ACC112 (cell line): ENCODE results near the gene GCN1.

Source experiments
- H2AFZ ChIP-seq: fragments of 200-600 bp; sonication (generic); one replicate; pipeline ENCODE4 v1.6.0; 2017; ENCODE audit warnings: antibody characterized with exemption, low read length; ENCODE audit not compliant: unreplicated experiment
- H3K27ac ChIP-seq: fragments of 200-600 bp; sonication (generic); 2 replicates; pipeline ENCODE4 v1.5.1; 2014; ENCODE audit warnings: low read depth, mild to moderate bottlenecking, antibody characterized with exemption, low read length, moderate library complexity
- H3K27me3 ChIP-seq: fragments of 200-600 bp; sonication (generic); 2 replicates; pipeline ENCODE4 v1.6.1; 2014; ENCODE audit warnings: mild to moderate bottlenecking, antibody characterized with exemption, low read length, moderate library complexity, mixed read lengths; ENCODE audit not compliant: insufficient read depth
- H3K36me3 ChIP-seq: fragments of 200-600 bp; sonication (generic); 2 replicates; pipeline ENCODE4 v1.6.1; 2016; ENCODE audit warnings: mild to moderate bottlenecking, antibody characterized with exemption, low read length, moderate library complexity, mixed read lengths; ENCODE audit not compliant: insufficient read depth
- H3K4me1 ChIP-seq: fragments of 200-600 bp; sonication (generic); one replicate; pipeline ENCODE4 v1.6.1; 2016; ENCODE audit warnings: low read length, mixed read lengths; ENCODE audit not compliant: insufficient read depth, unreplicated experiment, control insufficient read depth
- H3K4me3 ChIP-seq: fragments of 200-600 bp; sonication (generic); 2 replicates; pipeline ENCODE4 v1.5.1; 2014; ENCODE audit warnings: mild to moderate bottlenecking, low read depth, low read length
- H3K79me2 ChIP-seq: fragments of 200-600 bp; sonication (generic); one replicate; pipeline ENCODE4 v1.6.0; 2016; ENCODE audit warnings: low read length; ENCODE audit not compliant: control insufficient read depth, unreplicated experiment, insufficient read depth

GCN1 gene

DNA sequence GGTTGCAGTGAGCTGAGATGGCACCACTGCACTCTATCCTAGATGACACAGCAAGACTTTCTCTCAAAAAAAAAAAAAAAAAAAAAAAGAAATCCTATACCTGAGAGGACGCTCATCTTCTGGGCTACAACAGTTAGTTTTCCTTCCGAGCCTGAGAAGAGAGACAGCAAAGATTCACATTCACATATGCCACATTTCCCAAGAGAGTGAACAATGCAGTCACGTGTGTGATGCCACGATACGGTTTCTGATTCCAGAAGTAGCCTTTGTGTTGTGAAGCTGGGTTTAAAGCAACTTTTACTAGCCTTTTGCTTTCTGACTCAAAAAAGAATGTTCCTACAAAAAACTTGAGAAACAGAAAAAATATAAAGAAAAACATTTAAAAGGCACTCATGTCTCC lies 19.5 kb downstream of the GCN1 start:
- peaks cover 62% of the 10 kb centered on the region for H3K36me3 ChIP-seq
- H2AFZ ChIP-seq, result no peak overlapping the region
- no peak overlapping the region for H3K4me3 ChIP-seq
- no peak overlapping the region for H3K27ac ChIP-seq
- no peaks in the 10 kb centered on the region for H3K27me3 ChIP-seq
- H3K79me2 ChIP-seq, result peaks cover 18% of the 10 kb centered on the region
- H3K4me1 ChIP-seq, result no peaks in the 10 kb centered on the region

DNA sequence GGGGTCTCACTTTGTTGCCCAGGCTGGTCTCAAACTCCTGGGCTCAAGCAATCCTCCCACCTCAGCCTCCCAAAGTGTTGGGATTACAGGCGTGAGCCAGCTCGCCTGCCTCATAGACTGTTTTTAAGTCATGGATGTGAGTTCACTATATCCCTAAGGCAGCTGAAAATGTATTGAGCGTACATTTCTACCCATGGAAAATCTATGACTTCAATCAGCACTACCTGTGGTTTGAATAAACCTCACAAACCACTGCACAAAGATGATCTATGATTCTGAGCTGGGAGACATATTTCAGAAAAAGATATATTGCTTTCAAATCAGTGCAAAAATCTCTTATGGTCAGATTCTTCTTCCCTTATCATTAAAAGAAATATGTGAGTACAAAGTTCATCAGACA lies 22.5 kb downstream of the GCN1 start:
- Histone ChIP-seq H3K36me3 (peaks cover 48% of the 10 kb centered on the region), H3K79me2 (peaks cover 6% of the 10 kb centered on the region), H2AFZ (no peak overlapping the region), H3K27ac (no peak overlapping the region), H3K4me3 (no peak overlapping the region), H3K4me1 (peaks cover 4% of the 10 kb centered on the region), H3K27me3 (no peaks in the 10 kb centered on the region)

DNA sequence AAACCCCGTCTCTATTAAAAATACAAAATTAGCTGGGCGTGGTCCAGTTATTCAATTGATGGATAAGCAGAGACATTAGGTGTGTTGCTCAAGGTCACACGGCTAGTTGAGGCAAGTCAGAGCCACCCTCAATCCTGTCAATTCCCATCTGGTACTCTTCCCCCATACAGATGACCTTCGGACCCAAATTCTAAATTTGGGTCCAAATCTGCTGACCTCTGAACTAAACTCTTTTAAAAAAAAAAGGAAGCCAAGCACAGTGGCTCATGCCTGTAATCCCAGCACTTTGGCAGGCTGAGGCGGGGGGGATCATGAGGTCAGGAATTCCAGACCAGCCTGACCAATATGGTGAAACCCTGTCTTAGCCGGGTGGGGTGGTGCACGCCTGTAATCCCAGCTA lies 23.9 kb downstream of the GCN1 start:
- Histone ChIP-seq H3K27ac (no peak overlapping the region), H3K36me3 (peaks cover 37% of the 10 kb centered on the region), H3K4me1 (peaks cover 4% of the 10 kb centered on the region), H3K27me3 (no peaks in the 10 kb centered on the region), H2AFZ (no peak overlapping the region), H3K4me3 (no peak overlapping the region), H3K79me2 (peaks cover 6% of the 10 kb centered on the region)

DNA sequence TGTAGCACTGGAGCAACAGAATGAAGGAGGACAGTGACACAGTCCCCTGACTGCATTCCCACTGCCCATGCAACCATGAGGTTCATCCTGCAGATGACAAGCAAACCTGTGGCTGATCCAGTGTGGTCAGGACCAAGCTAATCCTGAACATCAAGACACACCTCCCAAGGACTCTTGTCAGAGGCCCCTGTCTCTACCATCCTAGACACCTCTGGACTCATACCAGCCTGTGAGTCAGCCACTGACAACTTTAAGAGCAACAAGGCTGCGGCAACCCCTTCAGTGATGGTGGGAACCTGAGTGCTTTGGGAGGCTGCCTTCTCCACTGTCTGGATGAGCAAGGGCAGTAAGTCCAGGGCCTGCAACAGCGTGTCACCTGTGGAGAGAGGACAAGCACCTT lies 24.6 kb downstream of the GCN1 start:
- H3K79me2 ChIP-seq, result peaks cover 6% of the 10 kb centered on the region
- H3K4me1 ChIP-seq, result peaks cover 4% of the 10 kb centered on the region
- peaks cover 30% of the 10 kb centered on the region for H3K36me3 ChIP-seq
- H3K27ac ChIP-seq, result no peak overlapping the region
- no peak overlapping the region for H2AFZ ChIP-seq
- no peaks in the 10 kb centered on the region for H3K27me3 ChIP-seq
- no peak overlapping the region for H3K4me3 ChIP-seq

DNA sequence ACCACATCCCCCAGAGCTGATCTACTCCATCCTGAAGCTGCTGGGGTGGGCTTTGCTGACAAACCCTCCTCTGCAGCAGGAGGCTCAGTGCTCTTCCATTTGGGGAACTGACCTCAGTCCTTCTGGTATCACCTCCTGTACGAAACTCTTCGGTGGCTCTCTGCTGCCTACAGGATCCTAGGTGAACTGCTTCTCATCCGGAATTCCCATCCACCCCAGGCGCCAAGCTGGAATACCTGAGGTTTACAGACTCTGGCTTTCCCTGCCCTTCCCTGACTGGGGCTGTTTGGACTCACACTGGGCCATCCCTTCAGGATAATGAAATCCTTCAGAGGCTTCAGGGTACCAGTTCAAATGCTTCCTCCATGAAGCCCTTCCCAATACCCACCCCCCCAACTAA lies 26.2 kb downstream of the GCN1 start:
- Histone ChIP-seq H3K27me3 (no peaks in the 10 kb centered on the region), H3K27ac (no peak overlapping the region), H3K36me3 (peaks cover 20% of the 10 kb centered on the region), H2AFZ (no peak overlapping the region), H3K4me3 (no peak overlapping the region), H3K79me2 (no peaks in the 10 kb centered on the region), H3K4me1 (peaks cover 4% of the 10 kb centered on the region)

DNA sequence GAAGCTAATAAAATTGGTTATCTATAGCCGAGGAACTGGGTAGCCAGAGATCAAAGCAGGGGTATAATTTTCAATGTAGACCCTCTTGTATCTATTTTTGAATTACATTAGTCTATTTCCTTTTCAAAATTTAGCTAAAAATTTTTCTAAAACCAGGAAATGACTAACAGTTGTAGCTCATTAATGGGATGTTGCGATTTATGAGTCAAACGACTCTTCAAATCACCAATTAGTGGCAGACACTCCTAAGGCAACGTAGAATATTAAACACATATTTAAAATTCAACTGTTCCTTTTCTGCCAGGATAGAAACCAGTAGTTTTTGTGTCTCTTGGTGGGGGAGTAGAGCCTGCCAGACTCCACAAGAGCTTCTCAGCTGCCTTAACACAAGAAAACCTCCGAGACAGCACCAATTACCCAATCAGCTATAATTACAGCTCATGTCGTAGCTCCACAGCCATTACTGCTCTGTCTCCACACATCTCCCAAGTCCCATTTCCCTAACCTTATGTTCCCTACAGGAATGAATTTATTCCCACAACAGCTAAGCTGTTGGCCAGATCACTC lies 26.9 kb downstream of the GCN1 start:
- Histone ChIP-seq H3K27me3 (no peaks in the 10 kb centered on the region), H3K4me3 (no peak overlapping the region), H3K4me1 (peaks cover 4% of the 10 kb centered on the region), H3K36me3 (peaks cover 24% of the 10 kb centered on the region), H3K27ac (no peak overlapping the region), H2AFZ (no peak overlapping the region), H3K79me2 (no peaks in the 10 kb centered on the region)

DNA sequence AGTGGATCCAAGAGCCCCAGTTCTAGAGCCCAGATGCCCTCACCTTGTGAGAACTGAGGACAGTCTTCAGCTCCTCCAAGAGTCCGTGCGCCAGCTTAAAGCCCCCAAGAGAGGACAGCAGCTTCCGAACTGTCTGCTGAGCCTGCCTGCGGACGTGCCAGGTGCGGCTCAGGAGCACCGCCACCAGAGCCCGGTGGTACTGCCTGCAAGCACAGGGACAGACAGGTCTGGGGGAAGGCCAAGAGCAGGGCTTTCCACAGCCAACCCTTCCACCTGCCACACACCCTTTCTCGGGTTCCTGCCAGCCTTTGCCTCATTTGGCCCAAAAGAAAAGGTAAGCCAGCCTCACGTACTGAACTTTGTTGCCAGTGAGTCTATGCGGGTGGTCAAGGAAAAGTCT lies 30.2 kb downstream of the GCN1 start:
- Histone ChIP-seq H3K4me3 (no peak overlapping the region), H3K36me3 (peaks cover 29% of the 10 kb centered on the region; the same call in 1 of the 2 replicates), H3K4me1 (peaks cover 4% of the 10 kb centered on the region), H3K27me3 (no peaks in the 10 kb centered on the region), H3K27ac (no peak overlapping the region), H2AFZ (no peak overlapping the region), H3K79me2 (no peaks in the 10 kb centered on the region)

DNA sequence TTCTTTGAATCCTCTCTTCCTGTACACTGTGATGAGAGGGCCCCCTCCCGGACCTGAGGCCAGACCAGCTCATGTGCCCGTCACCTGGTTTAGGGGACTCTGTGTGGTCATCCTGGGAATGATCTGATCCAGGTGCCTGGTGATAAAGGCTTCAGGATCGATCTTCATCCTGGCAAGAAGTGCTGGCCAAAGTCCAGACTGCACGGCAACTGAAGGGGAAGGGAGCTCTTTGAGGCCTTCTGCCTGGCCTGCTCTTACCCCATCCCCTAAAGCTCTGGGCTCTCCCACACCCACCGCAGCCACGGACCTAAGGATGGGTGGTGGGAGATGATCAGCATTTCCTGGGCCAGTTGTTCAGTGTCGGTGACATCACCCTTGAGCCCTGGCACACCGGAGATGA lies 31.8 kb downstream of the GCN1 start:
- H3K27me3 ChIP-seq, result no peaks in the 10 kb centered on the region
- H3K27ac ChIP-seq, result no peak overlapping the region
- no peak overlapping the region for H2AFZ ChIP-seq
- peaks cover 31% of the 10 kb centered on the region; the same call in 1 of the 2 replicates for H3K36me3 ChIP-seq
- no peak overlapping the region for H3K4me3 ChIP-seq
- H3K4me1 ChIP-seq, result peaks cover 4% of the 10 kb centered on the region
- H3K79me2 ChIP-seq, result no peaks in the 10 kb centered on the region

DNA sequence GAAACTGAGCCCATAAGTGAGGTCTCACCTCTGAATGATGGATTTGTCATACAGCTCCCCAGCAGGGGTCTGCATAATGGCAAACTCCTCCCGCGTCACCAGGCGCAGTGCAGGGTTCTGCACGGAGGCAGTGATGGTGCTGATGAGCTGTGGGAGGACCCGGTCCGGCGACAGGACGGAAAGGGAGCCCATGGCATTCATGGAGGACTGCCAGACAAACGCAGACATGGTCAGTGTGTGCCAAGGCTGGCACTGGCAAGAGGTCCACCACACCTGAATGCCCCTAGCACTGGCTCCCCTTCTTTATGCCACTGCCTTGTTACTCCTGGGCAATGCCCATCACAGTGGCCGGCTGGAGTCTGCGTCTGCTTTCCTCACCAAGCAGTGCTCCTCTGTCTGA lies 32.7 kb downstream of the GCN1 start:
- no peak overlapping the region for H3K27ac ChIP-seq
- H3K4me3 ChIP-seq, result no peak overlapping the region
- H3K36me3 ChIP-seq, result peaks cover 29% of the 10 kb centered on the region; the same call in 1 of the 2 replicates
- no peaks in the 10 kb centered on the region for H3K27me3 ChIP-seq
- no peaks in the 10 kb centered on the region for H3K4me1 ChIP-seq
- no peaks in the 10 kb centered on the region for H3K79me2 ChIP-seq
- H2AFZ ChIP-seq, result no peak overlapping the region

DNA sequence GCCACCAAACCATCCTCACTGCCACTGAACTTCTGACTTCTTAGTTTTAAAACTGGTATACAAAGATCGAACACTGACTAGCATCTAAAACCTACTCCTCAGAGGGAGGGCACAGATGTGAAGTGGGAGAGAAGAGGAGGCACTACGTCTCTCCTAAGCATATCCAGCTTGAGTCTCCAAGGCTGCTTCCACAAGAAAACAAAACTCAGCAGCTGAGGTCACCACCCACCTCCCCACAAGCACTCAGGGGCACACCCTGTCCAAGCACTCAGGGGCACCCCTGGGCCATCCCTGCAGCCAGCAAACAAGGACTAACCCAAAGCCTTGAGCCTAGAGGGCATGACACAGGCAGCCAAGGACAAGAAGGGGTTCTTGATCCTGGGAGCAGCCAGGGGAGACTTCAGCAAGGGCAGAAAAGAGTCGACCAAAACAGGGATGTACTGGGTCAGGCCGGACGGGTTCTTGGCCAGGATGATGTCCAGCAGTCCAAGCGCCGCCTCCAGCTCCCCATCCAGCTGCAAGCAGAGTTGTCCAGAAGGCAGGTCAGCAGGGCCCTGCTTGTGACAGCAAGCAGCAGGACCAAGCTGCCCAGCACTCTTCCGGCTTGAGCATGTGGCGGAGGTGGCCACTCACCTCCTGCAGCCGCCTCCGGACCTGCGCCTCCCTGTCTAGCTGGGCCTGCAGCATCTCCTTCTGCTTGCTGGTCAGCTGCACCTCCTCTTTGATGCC lies 34.8 kb downstream of the GCN1 start:
- Histone ChIP-seq H2AFZ (no peak overlapping the region), H3K27ac (no peak overlapping the region), H3K27me3 (no peaks in the 10 kb centered on the region), H3K4me3 (no peak overlapping the region), H3K79me2 (no peaks in the 10 kb centered on the region), H3K4me1 (no peaks in the 10 kb centered on the region), H3K36me3 (peaks cover 38% of the 10 kb centered on the region)

DNA sequence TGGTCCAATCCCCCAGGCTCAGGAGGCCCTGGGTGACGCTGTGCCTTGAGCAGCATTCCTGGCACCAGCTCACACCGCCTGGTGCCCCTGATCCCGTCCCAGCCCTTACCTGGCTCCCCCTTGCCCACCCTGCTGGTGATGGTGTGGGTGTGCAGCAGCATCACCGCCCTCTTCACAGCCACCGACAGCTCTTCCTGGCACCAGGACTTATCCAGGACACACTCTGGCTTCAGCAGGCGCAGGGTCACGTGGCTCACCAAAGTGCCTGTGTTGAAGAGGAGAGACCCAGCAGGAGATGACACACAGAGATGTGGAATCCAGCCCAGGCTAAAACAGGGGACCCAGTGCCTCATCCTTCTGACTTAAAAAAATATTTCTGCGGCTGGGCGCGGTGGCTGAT lies 36.2 kb downstream of the GCN1 start:
- H3K27ac ChIP-seq, result no peak overlapping the region
- H3K27me3 ChIP-seq, result no peaks in the 10 kb centered on the region
- H2AFZ ChIP-seq, result no peak overlapping the region
- peaks cover 44% of the 10 kb centered on the region for H3K36me3 ChIP-seq
- no peaks in the 10 kb centered on the region for H3K4me1 ChIP-seq
- no peak overlapping the region for H3K4me3 ChIP-seq
- H3K79me2 ChIP-seq, result no peaks in the 10 kb centered on the region
